Smooth muscle cell (in vitro differentiated cells): Measurements from ENCODE around the gene CNGA4. TPM values are rescaled to one million over a fixed set of nuclear protein-coding genes. Genes with fewer than 3 reads are reported as not detected.

Experiments used
- DNase-seq: peaks from one replicate; lab custom pipeline; 2025; ENCODE audit not compliant: unreplicated experiment; lab: John Stamatoyannopoulos, UW
- H2AFZ ChIP-seq: fragments of 200-600 bp; sonication (generic); 2 replicates; pipeline ENCODE4 v1.6.0; 2016; ENCODE audit warnings: antibody characterized with exemption, low read depth, mild to moderate bottlenecking
- H3F3A ChIP-seq: fragments of 200-600 bp; sonication (generic); 2 replicates; pipeline ENCODE4 v1.6.0; 2017; ENCODE audit warnings: antibody characterized with exemption, low read depth
- H3K27ac ChIP-seq: fragments of 200-600 bp; sonication (generic); 2 replicates; pipeline ENCODE4 v1.5.1; 2016; ENCODE audit warnings: low read depth, mild to moderate bottlenecking
- H3K27me3 ChIP-seq: fragments of 200-600 bp; sonication (generic); 2 replicates; pipeline ENCODE4 v1.6.1; 2016; ENCODE audit warnings: low read depth, mild to moderate bottlenecking
- H3K36me3 ChIP-seq: fragments of 200-600 bp; sonication (generic); 2 replicates; pipeline ENCODE4 v1.5.1; 2016; ENCODE audit warnings: low read depth
- H3K4me1 ChIP-seq: fragments of 200-600 bp; sonication (generic); 2 replicates; pipeline ENCODE4 v1.5.1; 2016; ENCODE audit warnings: low read depth
- H3K4me2 ChIP-seq: fragments of 200-600 bp; sonication (generic); 2 replicates; pipeline ENCODE4 v1.6.0; 2016; ENCODE audit warnings: mild to moderate bottlenecking
- H3K4me3 ChIP-seq: fragments of 200-600 bp; sonication (generic); 2 replicates; pipeline ENCODE4 v1.5.1; 2016; ENCODE audit warnings: mild to moderate bottlenecking
- H3K79me2 ChIP-seq: fragments of 200-600 bp; sonication (generic); 2 replicates; pipeline ENCODE4 v1.6.0; 2016; ENCODE audit warnings: low read depth, mild to moderate bottlenecking
- H3K9ac ChIP-seq: fragments of 200-600 bp; sonication (generic); 2 replicates; pipeline ENCODE4 v1.6.0; 2016; ENCODE audit warnings: low read depth
- H3K9me3 ChIP-seq: fragments of 200-600 bp; sonication (generic); replicated peaks from 2 replicates; pipeline ENCODE4 v1.5.1; 2016; ENCODE audit warnings: low read depth
- H4K20me1 ChIP-seq: fragments of 200-600 bp; sonication (generic); 2 replicates; pipeline ENCODE4 v1.6.0; 2016; ENCODE audit warnings: low read depth
- CTCF ChIP-seq: fragments of 200-600 bp; sonication (generic); IDR thresholded peaks from 2 replicates; pipeline ENCODE4 v1.5.1; 2017; ENCODE audit warnings: borderline replicate concordance, mild to moderate bottlenecking, antibody characterized with exemption; ENCODE audit not compliant: insufficient read depth, poor library complexity, severe bottlenecking
- WGBS: methylation state at CpG from one replicate; pipeline ENCODE4 v1.1.7; 2016; ENCODE audit warnings: low lambda C conversion rate; 5-methylcytosine and 5-hydroxymethylcytosine counted together
- polyA plus RNA-seq: library from polyadenylated mRNA; unstranded; fragments of >200 nt; fragmentation: Nextera tagmentation; extraction: Ambion mirVana; gene quantifications from 2 replicates; pipeline ENCODE4 v1.2.1, GENCODE V29; 2016
- total RNA-seq: library from RNA; depleted of rRNA; stranded (reverse); fragments of >200 nt; gene quantifications from 2 replicates; pipeline ENCODE4 v1.2.3, GENCODE V29; 2014

Gene CNGA4
- total and polyA plus RNA-seq, 2 experiments from 2014 or later = 0.58 TPM; not detected in 1

- H3K4me2 ChIP-seq = no peak within 1 kb of the TSS
- H3F3A ChIP-seq = no peaks in the 10 kb centered on the region
- H3K36me3 ChIP-seq = no peaks in the 10 kb centered on the region
- no peaks in the 10 kb centered on the region for H3K27me3 ChIP-seq
- TF ChIP-seq CTCF = no peak
- no peaks in the 10 kb centered on the region for H3K79me2 ChIP-seq
- no peaks in the 10 kb centered on the region for H3K9me3 ChIP-seq
- WGBS = 100% methylated on average over 1 of the region's 1 CpG
- H3K9ac ChIP-seq = no peak within 1 kb of the TSS
- no peak within 1 kb of the TSS for H3K4me3 ChIP-seq
- no peak for DNase-seq
- no peaks in the 10 kb centered on the region for H4K20me1 ChIP-seq
- H3K27ac ChIP-seq = no peak within 1 kb of the TSS
- no peaks in the 10 kb centered on the region for H3K4me1 ChIP-seq
- H2AFZ ChIP-seq = no peak within 1 kb of the TSS
These were observed 33.5 kb upstream of the CNGA4 start, which contains the start of gene C11orf42 for GRCh38 chr11:6205366-6205765. C11orf42 (plus strand) TSS chr11:6205557; CDS start chr11:6205616, 59 bp downstream.

- TF ChIP-seq CTCF = no peak
- Histone ChIP-seq H3K9ac (no peak overlapping the region), H3K27me3 (no peaks in the 10 kb centered on the region), H3K79me2 (no peaks in the 10 kb centered on the region), H3K4me1 (no peaks in the 10 kb centered on the region), H3K27ac (no peak overlapping the region), H3K4me2 (no peak overlapping the region), H3F3A (no peaks in the 10 kb centered on the region), H3K9me3 (no peaks in the 10 kb centered on the region), H3K36me3 (peaks cover 6% of the 10 kb centered on the region), H2AFZ (no peak overlapping the region), H3K4me3 (no peak overlapping the region), H4K20me1 (no peaks in the 10 kb centered on the region)
- 85% methylated on average over 3 of the region's 3 CpGs for WGBS
- no peak for DNase-seq
These were observed 32.3 kb upstream of the CNGA4 start for GRCh38 chr11:6206456-6207180.

GRCh38 chr11:6209801-6210200 lies 29.1 kb upstream of the CNGA4 start:
- WGBS = 97% methylated on average over 12 of the region's 12 CpGs
- no peak for TF ChIP-seq CTCF
- H3K36me3 ChIP-seq = peaks cover 6% of the 10 kb centered on the region
- H3K27ac ChIP-seq = no peak overlapping the region
- H3K27me3 ChIP-seq = no peaks in the 10 kb centered on the region
- H3K9me3 ChIP-seq = no peaks in the 10 kb centered on the region
- H2AFZ ChIP-seq = no peak overlapping the region
- H3K4me2 ChIP-seq = no peak overlapping the region
- H3K9ac ChIP-seq = no peak overlapping the region
- DNase-seq = no peak
- H3K4me3 ChIP-seq = no peak overlapping the region
- no peaks in the 10 kb centered on the region for H3F3A ChIP-seq
- no peaks in the 10 kb centered on the region for H3K4me1 ChIP-seq
- no peaks in the 10 kb centered on the region for H3K79me2 ChIP-seq
- H4K20me1 ChIP-seq = no peaks in the 10 kb centered on the region
